Testis (tissue), 3 donors: ENCODE data around the gene GRB7. TPM values are rescaled to one million over a fixed set of nuclear protein-coding genes. Genes with fewer than 3 reads are reported as not detected.

Experiments
- DNase-seq: peaks from one replicate; pipeline ENCODE4 v3.0.0-alpha.2; 2019
- H3K27ac ChIP-seq, 2 donors: fragments of 200-600 bp; sonication (generic); one replicate each; pipeline ENCODE4 v1.5.1; 2019
- H3K27me3 ChIP-seq: fragments of 200-600 bp; sonication (generic); one replicate; pipeline ENCODE4 v1.5.1; 2019
- H3K36me3 ChIP-seq: fragments of 200-600 bp; sonication (generic); one replicate; pipeline ENCODE4 v1.5.1; 2017; ENCODE audit warnings: low read depth; ENCODE audit errors: missing control alignments
- H3K4me1 ChIP-seq: fragments of 200-600 bp; sonication (generic); one replicate; pipeline ENCODE4 v1.5.1; 2019
- H3K4me3 ChIP-seq, 2 donors: fragments of 200-600 bp; sonication (generic); one replicate each; pipeline ENCODE4 v1.5.1; 2017 to 2019
- H3K9me3 ChIP-seq: fragments of 200-600 bp; sonication (generic); one replicate; pipeline ENCODE4 v1.5.1; 2017
- CTCF ChIP-seq, 3 experiments: fragments of 450-650 bp in 2 of 3; fragments of 200-600 bp in 1 of 3; sonication (generic) in 1 of 3; IDR thresholded peaks; one replicate each; pipeline ENCODE4 v1.5.1; 2016 to 2019; ENCODE audit warnings: antibody characterized with exemption in 3 of 3, mild to moderate bottlenecking in 2 of 3, moderate library complexity in 1 of 3
- POLR2A ChIP-seq: fragments of 450-650 bp; IDR thresholded peaks from one replicate; pipeline ENCODE4 v1.6.1; 2017; ENCODE audit warnings: antibody characterized with exemption, mild to moderate bottlenecking, moderate library complexity
- WGBS, 2 donors: methylation state at CpG; one replicate each; pipeline ENCODE4 v1.1.5; 2018; 5-methylcytosine and 5-hydroxymethylcytosine counted together
- intact Hi-C: fragments of 100-400 bp; cut with DNase I; formaldehyde crosslinking; loops from one replicate; pipeline ENCODE4 v1.15.1; 2023; ENCODE audit warnings: low total_unique reads
- polyA plus RNA-seq: library from polyadenylated mRNA; stranded (reverse); fragments of 350-450 nt; fragmentation: Illumina TruSeq; extraction: RNeasy Lipid Tissue Mini Kit (QIAGEN cat#74804); gene quantifications from one replicate; pipeline ENCODE4 v1.2.3, GENCODE V29; 2014; ENCODE audit warnings: low read depth, low replicate concordance; ENCODE audit not compliant: insufficient read depth
- total RNA-seq, 2 donors: library from RNA; depleted of rRNA; stranded (reverse); fragments of >200 nt; gene quantifications; one replicate each; pipeline ENCODE4 v1.2.3, GENCODE V29; 2016

GRB7 gene
- total and polyA plus RNA-seq, 3 donors from 2014 or later: 2.1 to 3.7 (median 2.9) TPM

- TF ChIP-seq POLR2A (no peak), CTCF (IDR thresholded peaks at IDR 0.05) (no peak)
These were observed 18.8 kb downstream of the GRB7 start for GRCh38 chr17:39756380-39757079.

GRCh38 chr17:39757176-39757662 is 19.5 kb downstream of the GRB7 start:
- H3K9me3 ChIP-seq: no peaks in the 10 kb centered on the region
- no peak for TF ChIP-seq CTCF (IDR thresholded peaks at IDR 0.05)
- DNase-seq: no peak
- intact Hi-C loops: no loop called here
- no peaks in the 10 kb centered on the region for H3K36me3 ChIP-seq
- H3K4me3 ChIP-seq: no peak overlapping the region
- no peak overlapping the region for H3K27ac ChIP-seq
- peaks cover 20% of the 10 kb centered on the region for H3K4me1 ChIP-seq
- WGBS, 2 donors: 87% methylated on average over 4 of the region's 4 CpGs
- no peaks in the 10 kb centered on the region for H3K27me3 ChIP-seq

More at GRCh38 chr17:39756380-39757079, 18.8 kb downstream of the GRB7 start:
- DNase-seq: no peak
- intact Hi-C loops: no loop called here
- 55 to 59% methylated on average over 6 to 7 of the region's 7 CpGs for WGBS, 2 donors
- Histone ChIP-seq H3K4me1 (peaks cover 26% of the 10 kb centered on the region), H3K27me3 (no peaks in the 10 kb centered on the region), H3K36me3 (no peaks in the 10 kb centered on the region), H3K4me3 (no peak overlapping the region), H3K9me3 (no peaks in the 10 kb centered on the region), H3K27ac (no peak overlapping the region)

GRCh38 chr17:39757931-39758873 is 20.5 kb downstream of the GRB7 start:
- TF ChIP-seq CTCF (IDR thresholded peaks at IDR 0.05) (no peak), POLR2A (no peak)
- no peaks in the 10 kb centered on the region for H3K9me3 ChIP-seq
- 79 to 82% methylated on average over 9 to 12 of the region's 12 CpGs for WGBS, 2 donors
- H3K36me3 ChIP-seq: no peaks in the 10 kb centered on the region
- intact Hi-C loops: no loop called here
- no peak for DNase-seq
- H3K27me3 ChIP-seq: no peaks in the 10 kb centered on the region
- H3K4me1 ChIP-seq: peaks cover 13% of the 10 kb centered on the region
- H3K27ac ChIP-seq: no peak overlapping the region
- no peak overlapping the region for H3K4me3 ChIP-seq

- H3K4me3 ChIP-seq: no peak overlapping the region
- no peak for TF ChIP-seq CTCF (IDR thresholded peaks at IDR 0.05)
- TF ChIP-seq POLR2A: no peak
- WGBS, 2 donors: 70 to 73% methylated on average over 5 of the region's 5 CpGs
- intact Hi-C loops: no loop called here
- no peak overlapping the region for H3K27ac ChIP-seq
- no peaks in the 10 kb centered on the region for H3K9me3 ChIP-seq
- no peak for DNase-seq
- no peaks in the 10 kb centered on the region for H3K27me3 ChIP-seq
- H3K36me3 ChIP-seq: no peaks in the 10 kb centered on the region
- peaks cover 8% of the 10 kb centered on the region for H3K4me1 ChIP-seq
These were observed 21.5 kb downstream of the GRB7 start for GRCh38 chr17:39759204-39759603.
